ENCODE results near the gene FUBP1.

DNA sequence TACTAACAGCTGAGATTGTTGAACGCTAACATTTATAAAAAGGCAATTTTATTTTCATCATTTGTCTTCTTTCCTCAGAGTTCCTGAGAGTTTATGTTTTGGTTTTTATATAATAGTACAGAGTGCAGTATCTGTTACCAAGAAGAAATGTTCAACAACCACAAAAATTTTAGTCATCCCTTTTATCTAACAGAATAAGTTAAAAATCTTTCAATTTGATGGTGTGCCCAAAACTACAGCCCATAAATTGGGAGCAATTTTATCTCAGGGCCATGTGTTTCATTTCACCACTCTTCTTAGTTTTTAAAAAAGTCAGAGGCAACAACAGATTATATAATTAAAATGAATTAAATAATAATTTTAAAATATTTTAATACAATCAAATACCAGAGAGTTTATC lies 53.4 kb downstream of the FUBP1 start:
- no peak for TF ChIP-seq EZH2 (IDR thresholded peaks at IDR 0.05; ENCODE audit: borderline replicate concordance, insufficient read depth, low read depth, low read length, poor library complexity, severe bottlenecking)
- TF ChIP-seq, protein P1, sequence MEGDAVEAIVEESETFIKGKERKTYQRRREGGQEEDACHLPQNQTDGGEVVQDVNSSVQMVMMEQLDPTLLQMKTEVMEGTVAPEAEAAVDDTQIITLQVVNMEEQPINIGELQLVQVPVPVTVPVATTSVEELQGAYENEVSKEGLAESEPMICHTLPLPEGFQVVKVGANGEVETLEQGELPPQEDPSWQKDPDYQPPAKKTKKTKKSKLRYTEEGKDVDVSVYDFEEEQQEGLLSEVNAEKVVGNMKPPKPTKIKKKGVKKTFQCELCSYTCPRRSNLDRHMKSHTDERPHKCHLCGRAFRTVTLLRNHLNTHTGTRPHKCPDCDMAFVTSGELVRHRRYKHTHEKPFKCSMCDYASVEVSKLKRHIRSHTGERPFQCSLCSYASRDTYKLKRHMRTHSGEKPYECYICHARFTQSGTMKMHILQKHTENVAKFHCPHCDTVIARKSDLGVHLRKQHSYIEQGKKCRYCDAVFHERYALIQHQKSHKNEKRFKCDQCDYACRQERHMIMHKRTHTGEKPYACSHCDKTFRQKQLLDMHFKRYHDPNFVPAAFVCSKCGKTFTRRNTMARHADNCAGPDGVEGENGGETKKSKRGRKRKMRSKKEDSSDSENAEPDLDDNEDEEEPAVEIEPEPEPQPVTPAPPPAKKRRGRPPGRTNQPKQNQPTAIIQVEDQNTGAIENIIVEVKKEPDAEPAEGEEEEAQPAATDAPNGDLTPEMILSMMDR (IDR thresholded peaks at IDR 0.05), result no peak
